HS-27A (cell line): ENCODE measurements around the gene JARID2.

ENCODE experiments used
- DNase-seq: peaks from one replicate; pipeline ENCODE4 v3.0.0-alpha.2; 2012; ENCODE audit warnings: low read depth, missing footprints

Gene JARID2

GRCh38 chr6:15547400-15547799 lies 301.5 kb downstream of the JARID2 start:
- DNase-seq = no peak

DNA sequence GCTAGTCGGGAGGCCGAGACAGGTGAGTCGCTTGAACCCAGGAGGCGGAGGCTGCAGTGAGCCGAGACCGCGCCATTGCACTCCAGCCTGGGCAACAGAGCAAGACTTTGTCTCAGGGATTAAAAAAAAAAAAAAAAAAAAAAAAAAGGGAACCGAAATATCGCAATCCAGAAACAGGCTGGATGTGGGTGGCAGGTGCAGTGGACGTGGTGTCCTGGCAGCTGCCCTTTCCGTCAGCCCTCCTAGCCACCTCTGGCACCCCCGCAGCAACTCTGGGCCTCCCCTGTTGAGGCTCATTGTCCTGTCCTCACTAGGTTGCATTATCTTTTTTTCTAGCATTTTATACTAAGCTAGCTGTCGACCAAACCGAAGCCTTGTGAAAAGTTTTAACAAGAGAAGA lies 303.5 kb downstream of the JARID2 start:
- no peak for DNase-seq

DNA sequence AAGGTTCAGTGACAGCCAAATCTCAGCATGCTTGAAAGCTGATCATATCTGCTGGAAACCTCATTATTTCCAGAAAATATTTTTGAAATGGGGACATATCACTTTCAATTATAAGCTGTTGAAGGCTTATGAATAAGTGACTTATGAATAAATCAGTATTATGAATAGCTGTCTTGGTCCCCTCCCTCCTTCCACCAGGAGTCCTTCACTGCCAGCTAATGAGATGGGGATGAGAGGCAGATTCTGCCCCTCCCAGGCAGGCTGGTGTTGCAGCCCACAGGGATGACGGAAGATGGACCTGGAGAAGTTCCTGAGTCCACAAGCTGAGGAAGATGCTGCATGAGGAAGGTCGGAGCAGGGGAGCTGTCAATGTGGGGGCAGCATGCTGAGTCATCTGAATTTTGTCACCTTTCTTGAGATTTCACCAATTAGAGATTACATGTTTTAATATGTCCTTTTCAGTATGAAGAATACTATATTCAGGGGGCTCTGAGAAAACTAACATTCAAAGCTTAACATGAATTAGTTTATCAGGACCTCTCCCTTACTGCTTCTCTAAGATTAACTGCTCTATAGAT lies 304.8 kb downstream of the JARID2 start:
- no peak for DNase-seq

- DNase-seq = no peak
Observed at GRCh38 chr6:15551262-15551661, 305.4 kb downstream of the JARID2 start.

DNA sequence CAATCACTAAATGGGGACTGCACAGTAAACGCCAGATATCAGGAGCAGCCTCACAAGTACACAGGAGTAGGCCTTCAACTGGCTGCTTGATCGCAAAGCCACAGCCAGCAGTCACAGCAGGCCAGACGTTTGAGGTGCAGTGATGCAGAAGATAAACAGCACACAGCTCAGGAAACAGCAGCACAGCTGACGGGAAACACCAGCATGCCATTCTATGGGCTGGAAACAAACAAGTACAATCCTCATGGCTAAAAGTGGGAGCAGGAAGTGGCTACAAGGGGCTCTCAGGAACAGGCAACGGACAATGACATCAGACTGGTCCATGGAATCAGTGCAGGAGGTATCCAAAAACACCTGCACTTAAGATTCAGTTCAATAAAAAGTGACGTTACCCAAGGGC lies 305.9 kb downstream of the JARID2 start:
- no peak for DNase-seq

- no peak for DNase-seq
Observed at GRCh38 chr6:15553031-15553430, 307.2 kb downstream of the JARID2 start.

DNA sequence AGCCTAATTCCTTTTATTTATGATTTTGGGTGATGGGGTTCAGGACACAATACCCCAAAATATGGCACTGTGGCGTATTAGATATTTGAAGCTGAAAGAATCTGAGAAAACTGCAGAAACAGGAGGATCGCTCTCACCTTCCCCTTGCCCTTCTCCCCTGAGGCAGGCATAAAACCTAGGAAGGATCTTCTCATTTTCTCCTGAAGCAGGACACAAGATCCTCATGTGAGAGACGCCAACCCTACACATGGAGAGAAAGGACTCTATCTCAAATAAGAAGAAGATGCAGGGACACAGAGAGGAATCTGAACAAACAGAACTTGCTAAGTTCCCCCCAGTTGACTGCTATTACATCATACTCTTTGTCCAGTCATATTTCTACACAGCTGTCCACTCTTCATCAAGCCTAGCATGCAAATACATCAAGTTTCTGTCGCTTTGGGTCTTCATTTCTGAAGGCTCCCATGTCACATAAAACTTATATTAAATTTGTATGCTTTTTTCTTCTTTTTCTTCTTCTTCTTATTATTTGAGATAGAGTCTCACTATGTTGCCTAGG lies 307.9 kb downstream of the JARID2 start:
- no peak for DNase-seq

GRCh38 chr6:15554728-15555100 lies 308.8 kb downstream of the JARID2 start:
- DNase-seq = no peak

- no peak for DNase-seq
Observed at GRCh38 chr6:15555101-15556038, 309.5 kb downstream of the JARID2 start.

DNA sequence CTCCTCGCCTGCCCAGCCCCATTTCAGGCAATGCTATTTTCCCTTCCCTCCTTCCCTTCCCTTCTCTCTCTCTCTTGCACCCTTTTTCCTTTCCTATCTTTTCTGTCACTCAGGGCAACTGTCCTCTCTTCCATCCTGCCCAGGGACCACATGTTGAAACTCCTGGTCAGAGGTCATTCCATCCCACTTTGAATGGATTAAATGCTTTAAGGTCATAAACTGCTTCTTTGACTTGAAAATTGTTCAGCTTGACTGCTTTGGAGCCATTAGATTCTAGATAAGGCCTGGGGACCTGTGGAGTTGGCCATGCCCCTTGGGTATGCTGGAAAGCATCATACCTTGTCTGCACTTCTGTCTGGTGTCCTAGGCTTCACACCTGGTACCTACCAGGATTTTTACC lies 310.8 kb downstream of the JARID2 start:
- no peak for DNase-seq

- DNase-seq = no peak
Observed at GRCh38 chr6:15557174-15557573, 311.3 kb downstream of the JARID2 start.

DNA sequence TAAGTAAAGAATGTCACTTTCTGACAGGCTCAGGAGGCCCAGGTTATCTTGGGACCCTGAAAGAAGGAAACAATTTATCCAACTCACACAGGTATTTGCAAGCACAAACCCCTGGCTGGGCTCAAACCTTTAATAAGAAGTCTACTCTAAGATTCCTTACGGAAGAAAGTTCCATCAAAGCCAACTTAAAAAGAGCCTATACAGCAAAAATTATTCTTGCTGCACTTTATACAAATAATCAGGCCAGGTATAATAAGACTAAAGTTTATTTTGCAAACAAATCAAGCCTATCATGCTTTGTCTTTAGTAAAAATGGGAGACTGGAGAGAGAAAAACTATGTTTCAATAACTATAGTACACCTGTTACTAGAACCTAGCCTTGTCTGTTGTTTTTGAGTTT lies 314.8 kb downstream of the JARID2 start:
- DNase-seq = no peak

GRCh38 chr6:15561447-15562199 lies 315.8 kb downstream of the JARID2 start:
- no peak for DNase-seq

GRCh38 chr6:15562977-15563376 lies 317.1 kb downstream of the JARID2 start:
- DNase-seq = no peak

DNA sequence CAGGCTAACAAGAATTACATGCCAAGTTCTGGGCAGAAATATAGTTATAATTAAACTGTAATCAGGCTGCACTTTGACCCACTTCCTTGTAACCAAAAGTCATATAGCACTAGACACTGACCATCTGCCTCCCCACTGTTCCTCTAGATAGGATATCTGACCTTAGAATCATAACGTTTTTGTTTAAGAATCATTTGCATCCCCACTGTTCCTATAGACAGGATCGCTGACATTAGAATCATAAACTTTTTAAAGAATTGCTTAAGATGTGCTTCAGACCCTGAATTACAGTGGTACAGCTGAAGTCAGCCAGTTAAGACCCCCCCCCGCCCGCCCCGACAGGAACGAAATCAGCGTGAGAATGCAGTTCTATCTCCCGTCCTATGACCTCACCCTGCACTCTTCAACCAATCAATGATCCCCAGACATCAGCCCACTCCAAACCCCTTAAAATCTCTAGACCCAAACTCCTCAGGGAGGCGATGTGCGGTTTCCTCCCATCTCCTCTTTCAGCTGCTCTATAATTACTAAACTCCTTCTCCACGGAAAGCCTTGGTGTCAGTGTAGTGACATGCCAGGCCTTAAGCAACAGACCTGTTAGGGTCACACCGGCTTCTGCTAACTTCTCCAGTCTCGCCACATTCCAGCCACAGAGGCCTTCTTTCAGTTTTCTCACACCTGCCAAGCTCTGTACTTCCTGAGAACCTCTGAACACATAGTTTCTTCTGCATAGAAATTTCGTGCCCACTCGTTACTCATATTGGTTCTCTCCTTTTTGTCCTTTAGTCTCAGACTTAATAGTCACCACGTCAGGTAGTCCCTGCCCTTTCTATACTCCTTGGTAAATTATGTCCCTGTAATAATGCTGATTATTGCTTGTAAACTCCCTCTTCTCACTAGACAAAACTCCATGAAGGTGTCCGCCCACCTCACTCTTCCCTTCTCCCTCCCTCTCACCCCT lies 323.4 kb downstream of the JARID2 start:
- no peak for DNase-seq

- no peak for DNase-seq
Observed at GRCh38 chr6:15570171-15570570, 324.3 kb downstream of the JARID2 start.
